Measurements from ENCODE around the gene OPN4. TPM values are rescaled to one million over a fixed set of nuclear protein-coding genes. Genes with fewer than 3 reads are reported as not detected.

The OPN4 gene
- total and polyA plus RNA-seq, 2 donors (not counting 3 experiments of a cell fraction or from before 2014, with no cell fraction given) = not detected

- no peaks in the 10 kb centered on the region for H3K79me2 ChIP-seq (ENCODE audit: control insufficient read depth, insufficient read depth, low read length)
- H3K4me1 ChIP-seq (ENCODE audit: control insufficient read depth, extremely low read depth, insufficient read depth, low read length) = no peaks in the 10 kb centered on the region
- no peak for FAIRE-seq
- H3K36me3 ChIP-seq (ENCODE audit: control insufficient read depth in 2 of 2, extremely low read depth in 1 of 2, insufficient read depth in 2 of 2, low read length in 2 of 2) = no peaks in the 10 kb centered on the region
- no TSS peak for BruUV-seq (replicated peaks)
- no peak overlapping the region for H2AFZ ChIP-seq (ENCODE audit: low read depth, low read length)
- no peak overlapping the region for H3K9ac ChIP-seq (replicated peaks; ENCODE audit: extremely low read depth, insufficient read depth, low read length)
- no peak overlapping the region for H3K4me3 ChIP-seq (replicated peaks in 1 of 3; ENCODE audit: insufficient read depth in 1 of 3, low read depth in 1 of 3, low read length in 3 of 3)
- H4K20me1 ChIP-seq (replicated peaks; ENCODE audit: control insufficient read depth, extremely low read depth, insufficient read depth, low read length) = no peaks in the 10 kb centered on the region
- ChIA-PET CTCF (interaction anchor here (0.7 to 1.9 kb wide), 5 partner anchors 14 to 192 kb away, joined by 3 to 9 read pairs (median 6); no protein-coding TSS in a partner anchor), POLR2A (no interaction called here)
- no peak overlapping the region for H3K27ac ChIP-seq (ENCODE audit: insufficient read depth, low read depth, low read length)
- peaks cover 22 to 47% of the 10 kb centered on the region in 2 experiments for H3K27me3 ChIP-seq (ENCODE audit: control insufficient read depth in 2 of 2, insufficient read depth in 2 of 2, low read length in 2 of 2)
- TF ChIP-seq POLR2AphosphoS5 (IDR thresholded peaks at IDR 0.05; ENCODE audit: insufficient read depth, low read depth, low read length) = no peak
- TF ChIP-seq JUN (IDR thresholded peaks at IDR 0.05; ENCODE audit: borderline replicate concordance, insufficient read depth, insufficient read length, low read depth) = no peak
- no peak for TF ChIP-seq EZH2 (IDR thresholded peaks at IDR 0.05; ENCODE audit: borderline replicate concordance, low read depth, low read length, severe bottlenecking)
- TF ChIP-seq POLR2A (IDR thresholded peaks at IDR 0.05; ENCODE audit: low read depth, low read length) = no peak
- TF ChIP-seq FOS (IDR thresholded peaks at IDR 0.05; ENCODE audit: borderline replicate concordance, insufficient read depth, low read length) = no peak
- no peak for TF ChIP-seq MYC (IDR thresholded peaks at IDR 0.05; ENCODE audit: low read depth, low read length)
- no peak for TF ChIP-seq CTCF (IDR thresholded peaks at IDR 0.05; ENCODE audit: extremely low read depth in 1 of 2, insufficient read depth in 1 of 2, low read depth in 1 of 2, low read length in 2 of 2)
- TF ChIP-seq MAX (IDR thresholded peaks at IDR 0.05; ENCODE audit: insufficient read depth, insufficient read length) = no peak
- TF ChIP-seq GATA2 (IDR thresholded peaks at IDR 0.05; ENCODE audit: insufficient read depth, insufficient read length, low read depth, low read length) = no peak
- dilution Hi-C loops (cut with MboI; ENCODE audit: extremely low pct_ligation_motif_present, low sequenced_read_pairs) (no loop called here), intact Hi-C loops (cut with micrococcal nuclease) (no loop called here)
- no peaks in the 10 kb centered on the region for H3K9me1 ChIP-seq (replicated peaks; ENCODE audit: control insufficient read depth, extremely low read depth, insufficient read depth, low read length)
- no peak for DNase-seq (ENCODE audit: low read depth, low spot score)
- H3K4me2 ChIP-seq (ENCODE audit: insufficient read depth, low read length) = no peak overlapping the region
- no peaks in the 10 kb centered on the region for H3K9me3 ChIP-seq (replicated peaks; ENCODE audit: control insufficient read depth, insufficient read depth, low read length)
These were observed 53.9 kb downstream of the OPN4 start for GRCh38 chr10:86708068-86708782.

Data from endothelial cell of umbilical vein (primary cell).